AG09309 (cell line): ENCODE results near the gene ATP6AP1.

Experiments
- DNase-seq: peaks from one replicate; pipeline ENCODE4 v3.0.0-alpha.2; 2010; ENCODE audit warnings: low read depth
- H3K4me3 ChIP-seq: 2 replicates; pipeline ENCODE4 v1.5.1; 2011; ENCODE audit warnings: mild to moderate bottlenecking, low read depth, low read length, moderate library complexity; ENCODE audit not compliant: control insufficient read depth
- TF ChIP-seq, protein P1 (sequence below): IDR thresholded peaks from 2 replicates; pipeline ENCODE4 v1.5.1; 2011; ENCODE audit warnings: mild to moderate bottlenecking, low read depth, low read length, inconsistent platforms; ENCODE audit not compliant: insufficient read depth, control insufficient read depth; ENCODE audit errors: missing control alignments

ATP6AP1 gene

DNA sequence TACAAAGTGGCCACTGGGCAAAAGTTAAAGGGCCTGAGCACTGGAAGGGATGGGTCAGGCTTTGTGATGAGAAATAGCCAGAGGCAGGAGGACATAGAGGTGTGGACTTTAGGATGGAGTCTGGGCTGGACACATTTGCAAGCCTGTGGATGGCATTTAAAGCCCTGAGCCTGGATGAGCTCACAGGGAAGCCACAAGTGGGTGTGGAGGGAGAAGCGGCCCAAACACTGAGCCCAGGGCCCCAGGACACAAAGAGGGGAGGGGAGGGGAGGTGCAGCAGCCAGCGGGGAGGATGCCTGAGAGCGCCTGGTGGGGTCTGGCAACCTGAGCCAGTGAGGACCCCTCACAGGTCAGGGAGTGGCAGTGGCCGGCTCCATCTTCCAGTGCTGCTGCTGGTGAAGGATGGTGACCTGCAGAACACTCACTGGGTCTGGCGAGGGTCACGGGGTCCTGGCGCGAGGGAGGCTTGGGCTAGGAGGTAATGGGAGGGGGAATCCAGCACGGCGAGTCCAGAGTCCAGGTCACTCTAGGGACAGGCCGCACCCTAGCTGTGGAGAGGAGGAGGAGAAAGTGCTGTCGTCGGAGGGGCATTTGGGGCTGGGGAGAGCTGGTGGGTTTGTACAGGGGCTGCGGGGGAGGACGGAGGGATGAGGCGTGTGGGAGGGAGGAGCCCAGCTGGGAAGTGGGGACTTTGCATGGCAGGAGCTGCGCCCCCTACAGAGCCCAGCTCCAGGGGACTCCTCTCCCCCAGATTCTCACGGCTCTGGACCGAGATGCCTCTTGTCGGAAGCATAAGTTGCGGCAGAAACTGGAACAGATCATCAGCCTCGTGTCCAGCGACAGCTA lies 43.6 kb downstream of the ATP6AP1 start:
- H3K4me3 ChIP-seq: no peak overlapping the region
- no peak for DNase-seq
- TF ChIP-seq, protein P1, sequence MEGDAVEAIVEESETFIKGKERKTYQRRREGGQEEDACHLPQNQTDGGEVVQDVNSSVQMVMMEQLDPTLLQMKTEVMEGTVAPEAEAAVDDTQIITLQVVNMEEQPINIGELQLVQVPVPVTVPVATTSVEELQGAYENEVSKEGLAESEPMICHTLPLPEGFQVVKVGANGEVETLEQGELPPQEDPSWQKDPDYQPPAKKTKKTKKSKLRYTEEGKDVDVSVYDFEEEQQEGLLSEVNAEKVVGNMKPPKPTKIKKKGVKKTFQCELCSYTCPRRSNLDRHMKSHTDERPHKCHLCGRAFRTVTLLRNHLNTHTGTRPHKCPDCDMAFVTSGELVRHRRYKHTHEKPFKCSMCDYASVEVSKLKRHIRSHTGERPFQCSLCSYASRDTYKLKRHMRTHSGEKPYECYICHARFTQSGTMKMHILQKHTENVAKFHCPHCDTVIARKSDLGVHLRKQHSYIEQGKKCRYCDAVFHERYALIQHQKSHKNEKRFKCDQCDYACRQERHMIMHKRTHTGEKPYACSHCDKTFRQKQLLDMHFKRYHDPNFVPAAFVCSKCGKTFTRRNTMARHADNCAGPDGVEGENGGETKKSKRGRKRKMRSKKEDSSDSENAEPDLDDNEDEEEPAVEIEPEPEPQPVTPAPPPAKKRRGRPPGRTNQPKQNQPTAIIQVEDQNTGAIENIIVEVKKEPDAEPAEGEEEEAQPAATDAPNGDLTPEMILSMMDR: no peak

DNA sequence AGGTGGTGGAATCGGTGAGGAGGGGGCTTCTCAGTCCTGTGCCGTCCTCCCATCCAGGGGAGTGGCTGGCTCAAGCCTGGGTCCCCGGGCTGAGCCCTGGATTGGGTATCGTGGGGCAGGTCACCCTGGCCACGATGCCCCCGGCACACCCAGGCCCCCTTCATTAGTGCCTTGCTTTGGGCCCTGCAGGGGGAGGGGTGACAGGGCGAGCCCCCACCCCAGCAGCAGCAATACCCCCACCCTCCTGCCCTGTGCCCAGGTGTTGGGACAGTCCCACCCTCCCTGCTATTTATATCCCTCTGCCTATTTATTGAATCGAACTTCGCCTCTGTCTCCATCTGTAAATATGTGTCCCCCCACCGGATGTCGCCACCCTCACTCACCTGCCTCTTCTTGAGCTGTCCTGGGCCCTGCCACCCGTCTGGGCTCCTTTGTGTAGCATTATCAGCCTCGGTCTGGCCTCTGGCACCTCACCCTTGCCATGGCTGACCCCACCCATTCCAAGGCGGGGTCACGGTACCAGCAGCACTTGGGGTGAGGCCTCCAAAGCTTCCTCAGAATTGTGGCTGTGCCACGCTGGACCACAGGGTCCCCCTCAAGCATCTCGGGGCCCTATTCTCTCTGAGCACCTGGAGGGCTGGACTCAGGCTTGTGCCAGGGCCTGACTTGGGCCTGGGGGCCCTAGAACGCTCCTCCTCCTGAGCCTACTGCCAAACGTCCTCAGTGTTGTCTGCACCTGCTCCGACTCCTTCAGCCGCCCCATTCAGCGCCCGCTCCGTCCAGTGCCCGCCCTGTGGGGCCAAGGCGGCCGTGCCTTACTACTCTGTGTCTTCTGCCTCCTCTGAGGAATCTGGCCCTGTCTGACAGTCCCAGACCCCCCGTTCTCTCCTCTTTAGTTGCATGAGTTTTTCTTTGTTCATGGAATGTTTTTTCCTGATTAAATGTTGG lies 44.5 kb downstream of the ATP6AP1 start:
- no peak for DNase-seq
- no peak overlapping the region for H3K4me3 ChIP-seq
- TF ChIP-seq, protein P1: no peak

DNA sequence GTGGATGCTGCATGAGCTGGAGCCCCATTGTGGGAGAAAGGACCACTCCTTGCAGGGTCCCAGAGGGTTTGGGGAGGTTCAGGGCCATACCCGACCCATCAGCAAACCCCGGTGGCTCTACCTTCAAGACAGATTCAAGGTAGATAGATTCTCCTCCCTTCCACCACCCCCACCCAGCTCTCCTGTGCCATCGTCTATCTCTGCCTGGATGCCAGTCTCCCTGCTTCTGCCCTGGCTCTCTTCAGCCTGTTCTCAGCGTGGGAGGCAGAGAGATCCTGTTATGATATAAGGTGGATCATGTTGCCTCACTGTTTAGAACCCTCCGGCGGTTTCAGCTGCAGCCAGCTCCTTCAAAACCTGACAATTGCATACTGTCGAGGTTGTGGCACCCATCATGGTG lies 45.2 kb downstream of the ATP6AP1 start:
- TF ChIP-seq, protein P1: no peak
- no peak overlapping the region for H3K4me3 ChIP-seq

DNA sequence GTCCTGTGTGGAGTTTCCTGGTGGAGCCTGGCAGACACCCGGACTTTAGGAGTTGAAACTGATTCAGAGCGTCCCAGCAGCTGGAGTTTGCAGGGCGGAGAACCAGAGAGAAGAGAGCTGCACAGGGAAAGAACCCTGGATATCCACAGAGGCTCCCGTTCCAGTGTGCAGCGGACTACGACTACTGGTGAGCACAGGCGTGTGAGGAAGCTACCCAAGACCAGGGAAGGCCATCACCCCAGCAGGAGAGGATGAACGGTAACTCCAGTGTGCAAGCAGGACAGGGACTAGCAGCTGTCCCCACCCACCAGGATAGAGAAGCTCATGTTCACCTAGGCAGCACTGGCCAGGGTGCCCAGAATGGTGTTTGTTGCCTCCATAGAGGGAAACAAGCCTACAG lies 48.3 kb downstream of the ATP6AP1 start:
- no peak overlapping the region for H3K4me3 ChIP-seq
- no peak for DNase-seq
- TF ChIP-seq, protein P1: no peak

More for the DNA sequence above, 45.2 kb downstream of the ATP6AP1 start:
- DNase-seq: no peak

DNA sequence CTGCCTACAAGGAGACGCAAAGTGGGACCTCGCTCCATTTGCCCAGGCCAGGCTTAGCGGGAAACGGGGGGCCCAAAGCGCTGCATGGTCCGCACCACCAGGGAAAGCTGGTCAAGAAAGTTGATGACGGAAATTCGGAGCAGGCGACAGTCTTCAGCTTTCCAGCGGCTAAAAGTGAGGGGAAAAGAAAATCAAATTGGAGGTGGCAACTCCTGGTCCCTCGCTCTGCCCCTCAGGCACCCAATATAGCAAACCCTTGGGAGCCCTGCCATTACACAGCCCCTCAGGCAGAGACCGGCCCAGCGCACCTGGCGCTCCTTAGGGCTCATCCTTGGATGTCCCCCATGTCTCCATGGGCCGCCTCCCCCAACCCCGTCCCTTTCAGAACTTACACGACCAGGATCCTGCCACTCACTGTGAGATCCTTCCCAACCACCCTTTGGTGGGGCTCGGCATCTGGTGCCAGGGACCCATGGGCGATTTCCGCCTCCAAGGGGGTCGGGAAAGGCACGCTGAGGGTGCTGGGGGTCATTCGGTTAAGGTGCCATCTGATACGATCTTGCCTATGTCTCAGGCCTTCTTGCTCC lies 49.5 kb downstream of the ATP6AP1 start:
- H3K4me3 ChIP-seq: peak overlapping the region; percentile 38
- no peak for DNase-seq
- TF ChIP-seq, protein P1: no peak
